H9 (cell line): ENCODE measurements around the gene CARD11. TPM values are rescaled to one million over a fixed set of nuclear protein-coding genes. Genes with fewer than 3 reads are reported as not detected.

Experiments used
- DNase-seq: peaks from one replicate; pipeline ENCODE4 v3.0.0-alpha.2; 2017
- H2AFZ ChIP-seq: one replicate; pipeline ENCODE4 v1.6.1; 2013; ENCODE audit warnings: mild to moderate bottlenecking, low read length, control low read depth, moderate library complexity
- H2AK5ac ChIP-seq: 2 replicates; pipeline ENCODE4 v1.6.1; 2013; ENCODE audit warnings: low read length, control low read depth, mixed read lengths; ENCODE audit not compliant: insufficient read length
- H2BK120ac ChIP-seq: one replicate; pipeline ENCODE4 v1.6.1; 2013; ENCODE audit warnings: low read depth, mild to moderate bottlenecking, low read length, control low read depth, inconsistent platforms; ENCODE audit not compliant: poor library complexity, severe bottlenecking
- H2BK12ac ChIP-seq: 2 replicates; pipeline ENCODE4 v1.6.1; 2013; ENCODE audit warnings: low read length, control low read depth, mixed read lengths, low read depth; ENCODE audit not compliant: insufficient read length
- H2BK15ac ChIP-seq: 2 replicates; pipeline ENCODE4 v1.6.1; 2013; ENCODE audit warnings: low read depth, low read length, control low read depth
- H2BK20ac ChIP-seq: one replicate; pipeline ENCODE4 v1.6.1; 2013; ENCODE audit warnings: low read depth, mild to moderate bottlenecking, low read length, control low read depth, inconsistent platforms; ENCODE audit not compliant: poor library complexity, severe bottlenecking
- H2BK5ac ChIP-seq: 2 replicates; pipeline ENCODE4 v1.6.1; 2013; ENCODE audit warnings: low read length, control low read depth, mixed read lengths; ENCODE audit not compliant: insufficient read length
- H3K14ac ChIP-seq: 2 replicates; pipeline ENCODE4 v1.6.1; 2013; ENCODE audit warnings: low read length, control low read depth; ENCODE audit not compliant: insufficient read depth
- H3K18ac ChIP-seq: 2 replicates; pipeline ENCODE4 v1.6.1; 2013; ENCODE audit warnings: low read depth, mild to moderate bottlenecking, mixed read lengths, low read length, control low read depth; ENCODE audit not compliant: insufficient read length
- H3K23ac ChIP-seq: 2 replicates; pipeline ENCODE4 v1.6.1; 2013; ENCODE audit warnings: low read length, control low read depth, mixed read lengths, low read depth; ENCODE audit not compliant: insufficient read length
- H3K23me2 ChIP-seq: 2 replicates; pipeline ENCODE4 v1.6.1; 2013; ENCODE audit warnings: low read depth, mild to moderate bottlenecking, mixed read lengths, low read length, control low read depth; ENCODE audit not compliant: insufficient read length, poor library complexity, severe bottlenecking
- H3K27ac ChIP-seq: 2 replicates; pipeline ENCODE4 v1.5.1; 2013; ENCODE audit warnings: low read length, control low read depth, mixed read lengths, low read depth; ENCODE audit not compliant: insufficient read length
- H3K27me3 ChIP-seq: 2 replicates; pipeline ENCODE4 v1.6.1; 2013; ENCODE audit warnings: low read length, control low read depth, inconsistent platforms; ENCODE audit not compliant: insufficient read depth
- H3K4ac ChIP-seq: 2 replicates; pipeline ENCODE4 v1.6.1; 2013; ENCODE audit warnings: low read depth, mild to moderate bottlenecking, control low read depth, inconsistent platforms, low read length, moderate library complexity
- H3K4me1 ChIP-seq: 2 replicates; pipeline ENCODE4 v1.6.1; 2013; ENCODE audit warnings: low read length, control low read depth, inconsistent platforms; ENCODE audit not compliant: insufficient read depth
- H3K4me2 ChIP-seq: 2 replicates; pipeline ENCODE4 v1.6.1; 2013; ENCODE audit warnings: low read length, control low read depth, mixed read lengths; ENCODE audit not compliant: insufficient read length, insufficient read depth
- H3K56ac ChIP-seq: 2 replicates; pipeline ENCODE4 v1.6.1; 2013; ENCODE audit warnings: low read depth, mild to moderate bottlenecking, mixed read lengths, low read length, control low read depth; ENCODE audit not compliant: insufficient read length
- H3K79me1 ChIP-seq: 2 replicates; pipeline ENCODE4 v1.6.1; 2013; ENCODE audit warnings: low read depth, mild to moderate bottlenecking, moderate library complexity, low read length, control low read depth, inconsistent platforms; ENCODE audit not compliant: insufficient read depth, poor library complexity, severe bottlenecking
- H3K79me2 ChIP-seq: 2 replicates; pipeline ENCODE4 v1.6.1; 2013; ENCODE audit warnings: low read length, control low read depth, inconsistent platforms; ENCODE audit not compliant: insufficient read depth
- H3K9ac ChIP-seq: 2 replicates; pipeline ENCODE4 v1.6.1; 2013; ENCODE audit warnings: low read length, control low read depth, mixed read lengths; ENCODE audit not compliant: insufficient read length; ENCODE audit errors: extremely low read depth
- H3K9me3 ChIP-seq: one replicate; pipeline ENCODE4 v1.6.1; 2013; ENCODE audit warnings: low read depth, low read length, inconsistent platforms; ENCODE audit not compliant: control insufficient read depth
- H3T11ph ChIP-seq: one replicate; pipeline ENCODE4 v1.6.1; 2013; ENCODE audit warnings: mild to moderate bottlenecking, low read length, control low read depth, inconsistent platforms
- H4K20me1 ChIP-seq: one replicate; pipeline ENCODE4 v1.6.1; 2013; ENCODE audit not compliant: control insufficient read depth, insufficient read length, insufficient read depth
- H4K5ac ChIP-seq: 2 replicates; pipeline ENCODE4 v1.6.1; 2013; ENCODE audit warnings: low read depth, mild to moderate bottlenecking, mixed read lengths, low read length, control low read depth; ENCODE audit not compliant: insufficient read length
- H4K8ac ChIP-seq: replicated peaks from 2 replicates; pipeline ENCODE4 v1.6.1; 2013; ENCODE audit warnings: low read length, control low read depth, mixed read lengths, low read depth; ENCODE audit not compliant: insufficient read length
- H4K91ac ChIP-seq: 2 replicates; pipeline ENCODE4 v1.6.1; 2013; ENCODE audit warnings: low read depth, mild to moderate bottlenecking, moderate library complexity, mixed read lengths, low read length, control low read depth; ENCODE audit not compliant: insufficient read length
- H3K27ac Mint-ChIP-seq, 3 experiments: 2 replicates in 2 of 3; 3 replicates in 1 of 3; pipeline ENCODE4 v1.8.0; 2020 to 2021; ENCODE audit warnings: mixed read lengths in 3 of 3, mild to moderate bottlenecking in 1 of 3, moderate library complexity in 1 of 3
- H3K27me3 Mint-ChIP-seq: 2 replicates; pipeline ENCODE4 v1.8.0; 2021; ENCODE audit warnings: low read depth, mild to moderate bottlenecking, moderate library complexity, mixed read lengths
- H3K36me3 Mint-ChIP-seq, 3 experiments: 2 replicates in 2 of 3; 3 replicates in 1 of 3; pipeline ENCODE4 v1.8.0; 2020 to 2021; ENCODE audit warnings: low read depth in 3 of 3, mixed read lengths in 3 of 3; ENCODE audit not compliant: insufficient read depth in 1 of 3
- H3K4me1 Mint-ChIP-seq, 2 experiments: 2 replicates each; pipeline ENCODE4 v1.8.0; 2020; ENCODE audit warnings: mixed read lengths in 2 of 2
- H3K4me3 Mint-ChIP-seq, 2 experiments: 2 replicates in 1 of 2; 3 replicates in 1 of 2; pipeline ENCODE4 v1.8.0; 2020 to 2021; ENCODE audit warnings: mild to moderate bottlenecking in 2 of 2, mixed read lengths in 2 of 2, moderate library complexity in 1 of 2
- H3K9me3 Mint-ChIP-seq, 2 experiments: 2 replicates in 1 of 2; 3 replicates in 1 of 2; pipeline ENCODE4 v1.8.0; 2020; ENCODE audit warnings: mild to moderate bottlenecking in 2 of 2, mixed read lengths in 2 of 2, moderate library complexity in 1 of 2
- WGBS: extraction: QIAGEN DNeasy Blood & Tissue Kit; methylation state at CpG from one replicate; pipeline ENCODE4 v1.1.7; 2013; ENCODE audit warnings: missing lambda C conversion rate, low lambda C conversion rate, mixed read lengths; ENCODE audit not compliant: insufficient read length; ENCODE audit errors: extremely low coverage; 5-methylcytosine and 5-hydroxymethylcytosine counted together
- total RNA-seq: library from RNA; stranded (reverse); gene quantifications from 2 replicates; pipeline ENCODE4 v1.2.1, GENCODE V29; 2021
- TF ChIP-seq, protein P1 (sequence below): fragments of 200-600 bp; sonication (generic); conservative IDR thresholded peaks from 3 replicates; pipeline ENCODE4 v1.8.0; 2021; ENCODE audit warnings: antibody characterized with exemption, mild to moderate bottlenecking

Gene CARD11
- total RNA-seq, 1 experiment from 2014 or later = 20.0 TPM

- no peaks in the 10 kb centered on the region for H3K9me3 ChIP-seq
- H3K27ac ChIP-seq = no peak overlapping the region
- no peak overlapping the region for H3K9ac ChIP-seq
- H3K4me2 ChIP-seq = no peak overlapping the region
- no peak overlapping the region for H2AK5ac ChIP-seq
- H3K36me3 Mint-ChIP-seq = peaks cover 4 to 27% (median 7%) of the 10 kb centered on the region in 3 experiments
- no peak overlapping the region for H4K91ac ChIP-seq
- peak; percentile 24 for DNase-seq
- no peaks in the 10 kb centered on the region for H3K9me3 Mint-ChIP-seq
- no peaks in the 10 kb centered on the region for H3K23me2 ChIP-seq
- H2BK15ac ChIP-seq = no peak overlapping the region
- TF ChIP-seq, protein P1, sequence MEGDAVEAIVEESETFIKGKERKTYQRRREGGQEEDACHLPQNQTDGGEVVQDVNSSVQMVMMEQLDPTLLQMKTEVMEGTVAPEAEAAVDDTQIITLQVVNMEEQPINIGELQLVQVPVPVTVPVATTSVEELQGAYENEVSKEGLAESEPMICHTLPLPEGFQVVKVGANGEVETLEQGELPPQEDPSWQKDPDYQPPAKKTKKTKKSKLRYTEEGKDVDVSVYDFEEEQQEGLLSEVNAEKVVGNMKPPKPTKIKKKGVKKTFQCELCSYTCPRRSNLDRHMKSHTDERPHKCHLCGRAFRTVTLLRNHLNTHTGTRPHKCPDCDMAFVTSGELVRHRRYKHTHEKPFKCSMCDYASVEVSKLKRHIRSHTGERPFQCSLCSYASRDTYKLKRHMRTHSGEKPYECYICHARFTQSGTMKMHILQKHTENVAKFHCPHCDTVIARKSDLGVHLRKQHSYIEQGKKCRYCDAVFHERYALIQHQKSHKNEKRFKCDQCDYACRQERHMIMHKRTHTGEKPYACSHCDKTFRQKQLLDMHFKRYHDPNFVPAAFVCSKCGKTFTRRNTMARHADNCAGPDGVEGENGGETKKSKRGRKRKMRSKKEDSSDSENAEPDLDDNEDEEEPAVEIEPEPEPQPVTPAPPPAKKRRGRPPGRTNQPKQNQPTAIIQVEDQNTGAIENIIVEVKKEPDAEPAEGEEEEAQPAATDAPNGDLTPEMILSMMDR = no peak
- no peaks in the 10 kb centered on the region for H3K4me1 ChIP-seq
- H3K79me1 ChIP-seq = no peaks in the 10 kb centered on the region
- H3K56ac ChIP-seq = no peak overlapping the region
- H3K18ac ChIP-seq = no peak overlapping the region
- H2BK20ac ChIP-seq = no peak overlapping the region
- no peak overlapping the region; a peak in 1 of 5 replicates for H3K4me3 Mint-ChIP-seq
- no peaks in the 10 kb centered on the region for H3K27me3 ChIP-seq
- H3K79me2 ChIP-seq = no peaks in the 10 kb centered on the region
- H4K20me1 ChIP-seq = no peaks in the 10 kb centered on the region
- H3K27me3 Mint-ChIP-seq = no peaks in the 10 kb centered on the region
- peaks cover 3 to 9% of the 10 kb centered on the region in 2 experiments for H3K4me1 Mint-ChIP-seq
- WGBS = no CpG with 5 or more reads among the region's 13 CpGs
- no peak overlapping the region for H4K8ac ChIP-seq
- peak overlapping the region in 1 of 3 experiments; percentile 11; a peak in 1 of 7 replicates for H3K27ac Mint-ChIP-seq
- H2AFZ ChIP-seq = no peak overlapping the region
- no peak overlapping the region for H3T11ph ChIP-seq
- H3K4ac ChIP-seq = no peak overlapping the region
- no peak overlapping the region for H3K23ac ChIP-seq
- no peak overlapping the region for H2BK5ac ChIP-seq
- no peak overlapping the region for H2BK120ac ChIP-seq
- no peak overlapping the region for H3K14ac ChIP-seq
- H2BK12ac ChIP-seq = no peak overlapping the region
- no peak overlapping the region for H4K5ac ChIP-seq
Observed at GRCh38 chr7:2939193-2939885, 104.3 kb downstream of the CARD11 start.
